SK-N-MC (cell line): ENCODE results near the gene SYNM.

Experiments
- EZH2 ChIP-seq: fragments of 200-600 bp; sonication (generic); IDR thresholded peaks from one replicate; pipeline ENCODE4 v1.6.1; 2017; ENCODE audit warnings: antibody characterized with exemption
- FOXP2 ChIP-seq: optimal IDR thresholded peaks from 2 replicates; pipeline ENCODE3; 2011; ENCODE audit warnings: mild to moderate bottlenecking, moderate library complexity; ENCODE audit not compliant: insufficient read depth; ENCODE audit errors: extremely low read length, control extremely low read depth
- POLR2AphosphoS5 ChIP-seq: IDR thresholded peaks from 2 replicates; pipeline ENCODE4 v1.6.1; 2012; ENCODE audit warnings: mild to moderate bottlenecking, low read depth, low read length, borderline replicate concordance

- TF ChIP-seq EZH2: no peak
- TF ChIP-seq POLR2AphosphoS5: no peak
- TF ChIP-seq FOXP2: no peak
Observed at GRCh38 chr15:99062226-99062625, 42.7 kb upstream of the SYNM start.
